Natural killer cell (primary cell): ENCODE results near the gene CD99L2. TPM values are rescaled to one million over a fixed set of nuclear protein-coding genes. Genes with fewer than 3 reads are reported as not detected.
A peak's percentile ranks its signal among the peaks of the same experiment; 100 is the strongest.

ENCODE experiments used
- ATAC-seq, 3 donors: fragments of 150-1000 bp in 2 of 3; fragments of 200-7000 bp in 1 of 3; cut with Tn5 transposase; 1 replicate in 1 of 3; 2 replicates in 2 of 3; pipeline ENCODE4 v1.10.0; 2021; ENCODE audit warnings: mild to moderate bottlenecking in 2 of 3, moderate library complexity in 2 of 3
- DNase-seq, 2 donors: peaks; one replicate each; pipeline versions ENCODE4 v3.0.0 to v3.0.0-alpha.2; 2013 to 2021; ENCODE audit warnings: mixed read lengths in 1 of 2
- H3K27ac ChIP-seq: one replicate; pipeline ENCODE4 v1.5.1; 2013; ENCODE audit warnings: mild to moderate bottlenecking, low read length
- H3K27me3 ChIP-seq: one replicate; pipeline ENCODE4 v1.6.1; 2013; ENCODE audit warnings: low read length; ENCODE audit not compliant: control insufficient read depth, insufficient read depth
- H3K36me3 ChIP-seq: one replicate; pipeline ENCODE4 v1.6.1; 2013; ENCODE audit warnings: low read length; ENCODE audit not compliant: control insufficient read depth, insufficient read depth
- H3K4me1 ChIP-seq: one replicate; pipeline ENCODE4 v1.6.1; 2013; ENCODE audit warnings: low read length; ENCODE audit not compliant: control insufficient read depth, insufficient read depth
- H3K4me3 ChIP-seq: one replicate; pipeline ENCODE4 v1.5.1; 2013; ENCODE audit warnings: low read length
- H3K9me3 ChIP-seq: one replicate; pipeline ENCODE4 v1.6.1; 2013; ENCODE audit warnings: low read length; ENCODE audit not compliant: control insufficient read depth, insufficient read depth
- H3K27ac Mint-ChIP-seq, 2 donors: one replicate each; pipeline ENCODE4 v1.8.0; 2022; ENCODE audit warnings: mild to moderate bottlenecking in 2 of 2, mixed read lengths in 2 of 2, moderate library complexity in 1 of 2
- H3K27me3 Mint-ChIP-seq, 2 donors: one replicate each; pipeline ENCODE4 v1.8.0; 2022; ENCODE audit warnings: low read depth in 2 of 2, mixed read lengths in 2 of 2
- H3K36me3 Mint-ChIP-seq: one replicate; pipeline ENCODE4 v1.8.0; 2022; ENCODE audit warnings: mixed read lengths
- H3K4me1 Mint-ChIP-seq, 2 donors: one replicate each; pipeline ENCODE4 v1.8.0; 2022; ENCODE audit warnings: mixed read lengths in 2 of 2
- H3K4me3 Mint-ChIP-seq: one replicate; pipeline ENCODE4 v1.8.0; 2022; ENCODE audit warnings: mild to moderate bottlenecking, moderate library complexity, mixed read lengths
- H3K9me3 Mint-ChIP-seq, 2 donors: one replicate each; pipeline ENCODE4 v1.8.0; 2022; ENCODE audit warnings: mixed read lengths in 2 of 2
- CTCF ChIP-seq: fragments of 200-600 bp; IDR thresholded peaks from one replicate; pipeline ENCODE4 v1.8.0; 2022; ENCODE audit warnings: antibody characterized with exemption
- WGBS: methylation state at CpG from one replicate; pipeline ENCODE4 v1.1.7; 2013; ENCODE audit warnings: missing lambda C conversion rate; ENCODE audit not compliant: insufficient coverage; 5-methylcytosine and 5-hydroxymethylcytosine counted together
- intact Hi-C: fragments of 100-400 bp; cut with micrococcal nuclease; formaldehyde crosslinking; loops from one replicate; pipeline ENCODE4 v1.14.2; 2022
- total RNA-seq, 4 donors: library from RNA; stranded (reverse); fragments of 120-200 nt in 1 of 4; gene quantifications; one replicate each; pipeline versions ENCODE4 v1.2.3 to v1.2.4, GENCODE V29; 2013 to 2022

Gene CD99L2
- total RNA-seq, 3 donors from 2014 or later (not counting 1 experiment from before 2014, with no cell fraction given): 13.1 to 18.0 (median 15.7) TPM

- ATAC-seq (peak in 1 of 3 donors; percentile 55), DNase-seq (no peak)
- no peak overlapping the region for H3K4me3 Mint-ChIP-seq
- no peaks in the 10 kb centered on the region for H3K27me3 Mint-ChIP-seq
- no peak overlapping the region for H3K27ac Mint-ChIP-seq
- intact Hi-C loops: no loop called here
- H3K36me3 ChIP-seq: no peaks in the 10 kb centered on the region
- no peaks in the 10 kb centered on the region for H3K27me3 ChIP-seq
- TF ChIP-seq CTCF: no peak
- no peaks in the 10 kb centered on the region for H3K9me3 Mint-ChIP-seq
- no peaks in the 10 kb centered on the region for H3K9me3 ChIP-seq
- H3K4me1 Mint-ChIP-seq: peaks cover 6 to 11% of the 10 kb centered on the region in 2 donors
- H3K36me3 Mint-ChIP-seq: no peaks in the 10 kb centered on the region
- no peak overlapping the region for H3K4me3 ChIP-seq
- H3K4me1 ChIP-seq: no peaks in the 10 kb centered on the region
- H3K27ac ChIP-seq: no peak overlapping the region
- 50% methylated on average over 6 of the region's 6 CpGs for WGBS
Observed at GRCh38 chrX:150841456-150842197, 56.8 kb downstream of the CD99L2 start.

DNA sequence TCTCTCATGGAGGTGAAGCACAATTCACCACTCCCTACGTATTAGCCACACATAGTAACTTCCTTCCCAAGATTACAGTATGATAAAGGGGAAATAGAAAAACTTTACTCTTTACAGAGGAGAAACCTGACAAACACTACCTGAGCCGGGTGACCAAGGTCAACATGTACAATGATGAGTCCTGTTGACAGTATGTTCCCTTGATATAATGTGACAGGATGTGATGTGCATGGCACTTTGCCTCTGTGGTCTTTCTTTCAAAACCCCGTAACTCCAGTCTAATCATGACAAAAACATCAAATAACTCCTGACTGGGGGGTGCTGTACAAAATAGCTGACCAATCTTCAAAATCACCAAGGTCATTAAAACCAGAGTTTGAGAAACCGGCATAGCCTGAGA, 60.6 kb downstream of the CD99L2 start:
- Histone ChIP-seq H3K9me3 (no peaks in the 10 kb centered on the region), H3K4me1 (no peaks in the 10 kb centered on the region), H3K27ac (no peak overlapping the region), H3K36me3 (no peaks in the 10 kb centered on the region), H3K27me3 (no peaks in the 10 kb centered on the region), H3K4me3 (no peak overlapping the region)
- WGBS: 100% methylated on average over 1 of the region's 4 CpGs
- H3K36me3 Mint-ChIP-seq: no peaks in the 10 kb centered on the region
- no peaks in the 10 kb centered on the region for H3K9me3 Mint-ChIP-seq
- no peak overlapping the region for H3K4me3 Mint-ChIP-seq
- intact Hi-C loops: no loop called here
- no peak for TF ChIP-seq CTCF
- DNase-seq (no peak), ATAC-seq (peak in 2 of 3 donors; percentile 58 to 69)
- H3K4me1 Mint-ChIP-seq: peaks cover 12 to 16% of the 10 kb centered on the region in 2 donors
- H3K27me3 Mint-ChIP-seq: no peaks in the 10 kb centered on the region
- peak overlapping the region in 1 of 2 donors; percentile 53 for H3K27ac Mint-ChIP-seq

DNA sequence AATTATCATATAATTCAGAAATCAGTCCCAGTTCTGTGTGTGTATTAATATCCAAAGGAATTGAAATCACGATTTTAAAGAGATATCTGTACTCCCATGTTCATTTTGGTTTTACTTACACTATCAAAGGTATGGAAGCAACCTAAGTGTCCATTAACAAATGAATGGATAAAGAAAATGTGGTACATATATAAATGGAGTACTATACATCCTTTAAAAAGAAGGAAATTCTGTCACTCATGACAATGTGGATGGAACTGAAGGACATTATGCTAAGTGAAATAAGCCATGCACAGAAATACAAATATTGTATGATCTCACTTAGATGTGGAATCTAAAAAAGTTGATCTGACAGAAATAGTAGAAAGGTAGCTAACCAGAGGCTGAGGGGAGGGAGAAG, 63.8 kb downstream of the CD99L2 start:
- WGBS: no CpG with 5 or more reads among the region's 1 CpG
- Mint-ChIP-seq H3K9me3 (no peaks in the 10 kb centered on the region), H3K36me3 (no peaks in the 10 kb centered on the region), H3K27ac (no peak overlapping the region), H3K4me3 (no peak overlapping the region), H3K27me3 (no peaks in the 10 kb centered on the region), H3K4me1 (peaks cover 12 to 14% of the 10 kb centered on the region in 2 donors)
- intact Hi-C loops: no loop called here
- Histone ChIP-seq H3K9me3 (no peaks in the 10 kb centered on the region), H3K4me1 (no peaks in the 10 kb centered on the region), H3K4me3 (no peak overlapping the region), H3K27ac (no peak overlapping the region), H3K36me3 (no peaks in the 10 kb centered on the region), H3K27me3 (no peaks in the 10 kb centered on the region)
- TF ChIP-seq CTCF: no peak
- DNase-seq (no peak), ATAC-seq (no peak)
